Transverse colon (tissue), 4 donors: Measurements from ENCODE around the gene UPK1A. TPM values are rescaled to one million over a fixed set of nuclear protein-coding genes. Genes with fewer than 3 reads are reported as not detected.

Experiments used
- DNase-seq: peaks from one replicate; pipeline ENCODE4 v3.0.0-alpha.2; 2019
- H3K27ac ChIP-seq, 4 donors: fragments of 200-600 bp; sonication (generic); 2 replicates each; pipeline ENCODE4 v1.5.1; 2016 to 2018; ENCODE audit warnings: inconsistent platforms in 4 of 4
- H3K27me3 ChIP-seq: fragments of 200-600 bp; sonication (generic); 2 replicates; pipeline ENCODE4 v1.5.1; 2017; ENCODE audit warnings: inconsistent platforms
- H3K36me3 ChIP-seq, 4 donors: fragments of 200-600 bp; sonication (generic); 2 replicates each; pipeline ENCODE4 v1.5.1; 2017 to 2019; ENCODE audit warnings: inconsistent platforms in 4 of 4
- H3K4me1 ChIP-seq, 4 donors: fragments of 200-600 bp; sonication (generic); 2 replicates each; pipeline ENCODE4 v1.5.1; 2017 to 2020; ENCODE audit warnings: inconsistent platforms in 4 of 4
- H3K4me3 ChIP-seq, 4 donors: fragments of 200-600 bp; sonication (generic); 1 replicate in 1 of 4; 2 replicates in 3 of 4; pipeline versions ENCODE4 v1.5.1 to v1.6.1; 2017 to 2019; ENCODE audit warnings: inconsistent platforms in 4 of 4
- H3K9me3 ChIP-seq, 2 donors: fragments of 200-600 bp; sonication (generic); 2 replicates each; pipeline ENCODE4 v1.5.1; 2017 to 2019; ENCODE audit warnings: inconsistent platforms in 2 of 2
- CTCF ChIP-seq, 5 experiments: fragments of 200-600 bp in 3 of 5; fragments of 450-650 bp in 2 of 5; sonication (generic) in 3 of 5; IDR thresholded peaks; 1 replicate in 2 of 5; 2 replicates in 3 of 5; pipeline ENCODE4 v1.5.1; 2016 to 2017; ENCODE audit warnings: antibody characterized with exemption in 5 of 5, inconsistent platforms in 3 of 5, mild to moderate bottlenecking in 2 of 5, moderate library complexity in 1 of 5
- EP300 ChIP-seq: sonication (generic); formaldehyde crosslinking; IDR thresholded peaks from one replicate; pipeline ENCODE4 v1.6.1; 2017; ENCODE audit warnings: antibody characterized with exemption, low read depth
- POLR2A ChIP-seq: fragments of 450-650 bp; IDR thresholded peaks from one replicate; pipeline ENCODE4 v1.6.1; 2016; ENCODE audit warnings: antibody characterized with exemption, mild to moderate bottlenecking, moderate library complexity
- POLR2AphosphoS5 ChIP-seq, 3 donors: sonication (generic); formaldehyde crosslinking; IDR thresholded peaks; one replicate each; pipeline ENCODE4 v1.6.1; 2016; ENCODE audit warnings: antibody characterized with exemption in 3 of 3
- WGBS, 2 donors: methylation state at CpG; one replicate each; pipeline ENCODE4 v1.1.5; 2018; ENCODE audit warnings: low coverage in 1 of 2; 5-methylcytosine and 5-hydroxymethylcytosine counted together
- in situ Hi-C, 4 donors: fragments of 200-750 bp; cut with MboI; loops; one replicate each; pipeline versions ENCODE4 v1.15.0 to v1.15.1; 2017; ENCODE audit warnings: low sequenced_read_pairs in 3 of 4, low pct_ligation_motif_present in 1 of 4, low pct_unique_long_range_greater_than_20kb in 1 of 4
- intact Hi-C: fragments of 100-400 bp; cut with DNase I; formaldehyde crosslinking; loops from one replicate; pipeline ENCODE4 v1.15.1; 2023; ENCODE audit warnings: low total_unique reads
- total RNA-seq, 4 donors: library from RNA; depleted of rRNA; stranded (reverse); fragments of >200 nt; gene quantifications; one replicate each; pipeline ENCODE4 v1.1.0, GENCODE V29; 2016

Gene UPK1A
- total RNA-seq, 4 donors from 2014 or later = not detected

GRCh38 chr19:35713904-35714495, 47.7 kb downstream of the UPK1A start:
- Histone ChIP-seq H3K36me3 (no peaks in the 10 kb centered on the region), H3K4me3 (no peak overlapping the region), H3K27ac (peak overlapping the region in 2 of 4 donors; percentile 29 to 47), H3K27me3 (no peaks in the 10 kb centered on the region), H3K4me1 (peaks cover 11 to 20% (median 16%) of the 10 kb centered on the region in 4 donors), H3K9me3 (no peaks in the 10 kb centered on the region)
- DNase-seq = no peak
- intact Hi-C loops (loop anchor here (10.0 kb wide), 1 partner anchor 169 kb away; the partner anchor contains the start of gene TMEM147), in situ Hi-C loops (no loop called here)
- 80% methylated on average over 12 of the region's 12 CpGs; no CpG with 5 or more reads in 1 of the 2 donors for WGBS, 2 donors
- TF ChIP-seq EP300 (no peak), POLR2AphosphoS5 (IDR thresholded peaks at IDR 0.05) (no peak), POLR2A (no peak), CTCF (IDR thresholded peaks at IDR 0.05) (no peak)

- no peak for DNase-seq
- intact Hi-C loops = loop anchor here (1.0 to 10.0 kb wide), 2 partner anchors 20 to 170 kb away; partner anchors contain the start of gene TMEM147
- in situ Hi-C loops = no loop called here
- H3K27ac ChIP-seq = peak overlapping the region in 1 of 4 donors; percentile 95
- peaks cover 18 to 28% (median 22%) of the 10 kb centered on the region in 4 donors for H3K4me1 ChIP-seq
- no peaks in the 10 kb centered on the region for H3K9me3 ChIP-seq
- no peak overlapping the region for H3K4me3 ChIP-seq
- WGBS, 2 donors = 60% methylated on average over 1 to 14 of the region's 14 CpGs
- TF ChIP-seq CTCF (IDR thresholded peaks at IDR 0.05) (no peak), POLR2A (no peak), EP300 (no peak), POLR2AphosphoS5 (IDR thresholded peaks at IDR 0.05) (no peak)
- no peaks in the 10 kb centered on the region for H3K36me3 ChIP-seq
- no peaks in the 10 kb centered on the region for H3K27me3 ChIP-seq
Observed at GRCh38 chr19:35714601-35715354, 48.5 kb downstream of the UPK1A start.

GRCh38 chr19:35715355-35715809, 49.1 kb downstream of the UPK1A start:
- H3K36me3 ChIP-seq = no peaks in the 10 kb centered on the region
- intact Hi-C loops = loop anchor here (1.0 to 10.0 kb wide), 2 partner anchors 21 to 171 kb away; partner anchors contain the start of gene TMEM147
- peak overlapping the region in 2 of 4 donors; percentile 75 to 89 for H3K4me3 ChIP-seq
- peaks cover 18 to 28% (median 24%) of the 10 kb centered on the region in 4 donors for H3K4me1 ChIP-seq
- in situ Hi-C loops = no loop called here
- no peaks in the 10 kb centered on the region for H3K9me3 ChIP-seq
- H3K27ac ChIP-seq = peak overlapping the region; percentile 91 to 95 (median 92)
- no peak for TF ChIP-seq POLR2A
- no peak for TF ChIP-seq CTCF (IDR thresholded peaks at IDR 0.05)
- no peak for TF ChIP-seq EP300
- no peak for TF ChIP-seq POLR2AphosphoS5 (IDR thresholded peaks at IDR 0.05)
- WGBS, 2 donors = 73% methylated on average over 6 of the region's 7 CpGs; no CpG with 5 or more reads in 1 of the 2 donors
- H3K27me3 ChIP-seq = no peaks in the 10 kb centered on the region
- DNase-seq = no peak
